Measurements from ENCODE around the gene ZNF823. TPM values are rescaled to one million over a fixed set of nuclear protein-coding genes. Genes with fewer than 3 reads are reported as not detected.

ZNF823 gene
- total and polyA plus RNA-seq, 2 experiments from 2014 or later = 3.4 to 10.4 TPM

GRCh38 chr19:11747277-11747676 is 8.5 kb upstream of the ZNF823 start:
- Histone ChIP-seq H3K27ac (no peak overlapping the region), H3K79me2 (no peaks in the 10 kb centered on the region), H3K9me3 (ENCODE audit: low read depth) (peaks cover 3% of the 10 kb centered on the region), H3K9me2 (replicated peaks; ENCODE audit: insufficient read depth) (no peaks in the 10 kb centered on the region), H2AFZ (no peak overlapping the region), H3K4me2 (no peak overlapping the region), H3K4me3 (no peak overlapping the region), H3K27me3 (no peaks in the 10 kb centered on the region), H3K36me3 (replicated peaks; ENCODE audit: insufficient read depth, low read depth) (no peaks in the 10 kb centered on the region), H3K4me1 (ENCODE audit: insufficient read depth) (no peaks in the 10 kb centered on the region), H4K20me1 (ENCODE audit: insufficient read depth, poor library complexity, severe bottlenecking) (no peaks in the 10 kb centered on the region)
- TF ChIP-seq EZH2phosphoT487 (IDR thresholded peaks at IDR 0.05; ENCODE audit: low read depth, severe bottlenecking, unreplicated experiment) (no peak), CTCF (IDR thresholded peaks at IDR 0.05; ENCODE audit: poor library complexity) (no peak), EZH2 (IDR thresholded peaks at IDR 0.05; ENCODE audit: borderline replicate concordance) (no peak)
- DNase-seq (ENCODE audit: low spot score) = no peak
- 68% methylated on average over 1 of the region's 1 CpG for WGBS (ENCODE audit: low lambda C conversion rate, missing lambda C conversion rate)

GRCh38 chr19:11745869-11746268 is 7.1 kb upstream of the ZNF823 start:
- no peaks in the 10 kb centered on the region for H3K27me3 ChIP-seq
- no peaks in the 10 kb centered on the region for H3K79me2 ChIP-seq

GRCh38 chr19:11737964-11738745 is 591 bp downstream of the ZNF823 start:
- DNase-seq (ENCODE audit: low spot score) = peak; percentile 85
- no peaks in the 10 kb centered on the region for H3K9me3 ChIP-seq (ENCODE audit: low read depth)
- no peaks in the 10 kb centered on the region for H3K36me3 ChIP-seq (replicated peaks; ENCODE audit: insufficient read depth, low read depth)
- peaks cover 4% of the 10 kb centered on the region for H4K20me1 ChIP-seq (ENCODE audit: insufficient read depth, poor library complexity, severe bottlenecking)
- H3K27ac ChIP-seq = peak overlapping the region; percentile 93
- peaks cover 49% of the 10 kb centered on the region for H3K79me2 ChIP-seq
- peak overlapping the region; percentile 96 for H3K4me2 ChIP-seq
- H3K4me3 ChIP-seq = peak overlapping the region; percentile 60
- no peaks in the 10 kb centered on the region for H3K9me2 ChIP-seq (replicated peaks; ENCODE audit: insufficient read depth)
- no peak for TF ChIP-seq EZH2 (IDR thresholded peaks at IDR 0.05; ENCODE audit: borderline replicate concordance)
- no peak for TF ChIP-seq EZH2phosphoT487 (IDR thresholded peaks at IDR 0.05; ENCODE audit: low read depth, severe bottlenecking, unreplicated experiment)
- no peak for TF ChIP-seq CTCF (IDR thresholded peaks at IDR 0.05; ENCODE audit: poor library complexity)
- under 1% methylated on average over 50 of the region's 52 CpGs for WGBS (ENCODE audit: low lambda C conversion rate, missing lambda C conversion rate)
- H2AFZ ChIP-seq = peak overlapping the region; percentile 75
- peaks cover 14% of the 10 kb centered on the region for H3K4me1 ChIP-seq (ENCODE audit: insufficient read depth)
- no peaks in the 10 kb centered on the region for H3K27me3 ChIP-seq

More at GRCh38 chr19:11745869-11746268, 7.1 kb upstream of the ZNF823 start:
- no peak for DNase-seq (ENCODE audit: low spot score)
- Histone ChIP-seq H2AFZ (no peak overlapping the region), H3K9me2 (replicated peaks; ENCODE audit: insufficient read depth) (no peaks in the 10 kb centered on the region), H3K4me3 (no peak overlapping the region), H3K4me2 (no peak overlapping the region), H3K36me3 (replicated peaks; ENCODE audit: insufficient read depth, low read depth) (no peaks in the 10 kb centered on the region), H3K27ac (no peak overlapping the region), H3K4me1 (ENCODE audit: insufficient read depth) (no peaks in the 10 kb centered on the region), H4K20me1 (ENCODE audit: insufficient read depth, poor library complexity, severe bottlenecking) (no peaks in the 10 kb centered on the region), H3K9me3 (ENCODE audit: low read depth) (peaks cover 3% of the 10 kb centered on the region)
- TF ChIP-seq EZH2phosphoT487 (IDR thresholded peaks at IDR 0.05; ENCODE audit: low read depth, severe bottlenecking, unreplicated experiment) (no peak), EZH2 (IDR thresholded peaks at IDR 0.05; ENCODE audit: borderline replicate concordance) (no peak), CTCF (IDR thresholded peaks at IDR 0.05; ENCODE audit: poor library complexity) (no peak)

All from hepatocyte (in vitro differentiated cells).